ENCODE data around the gene TRMU.
"Not testable (repeated sequence)": the region's sequence is repeated elsewhere in the genome, so short reads cannot be mapped to it uniquely, and the experiment has no call there.

Gene TRMU

DNA sequence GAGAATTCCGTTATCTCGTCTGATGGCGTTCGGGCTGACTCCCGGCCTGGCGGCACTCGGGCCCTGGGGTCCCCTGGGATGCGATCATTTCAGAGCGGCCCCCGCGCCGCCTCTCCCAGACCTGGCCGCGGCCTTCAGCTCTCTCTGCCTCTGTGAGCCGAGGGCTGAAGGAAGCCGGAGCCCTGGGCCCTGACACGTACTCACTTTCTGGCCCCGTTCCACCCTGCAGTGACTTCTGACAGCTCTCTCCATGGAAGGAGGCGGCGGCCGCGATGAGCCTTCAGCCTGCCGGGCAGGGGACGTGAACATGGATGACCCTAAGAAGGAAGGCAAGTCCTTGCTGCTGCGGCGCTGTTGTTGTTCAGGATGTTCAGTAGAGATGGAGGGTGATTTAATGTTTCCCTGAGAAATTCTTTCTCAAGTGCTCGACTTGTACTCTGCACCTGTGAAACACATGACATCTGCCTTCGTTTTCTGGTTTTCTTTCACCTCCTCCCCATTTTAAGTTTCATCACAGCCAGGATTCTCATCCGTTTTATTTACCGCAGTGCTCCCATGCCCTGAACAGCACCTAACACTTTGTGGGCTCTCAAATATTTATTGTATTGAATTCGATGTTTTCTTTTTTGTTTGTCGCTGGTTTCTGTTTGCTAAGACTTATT, 38.2 kb upstream of the TRMU start:
- peak overlapping the region; percentile 85 for H3K4me3 ChIP-seq (ENCODE audit: low read depth, low read length)
- DNase-seq (ENCODE audit: low read depth): no peak

- no peak overlapping the region for H3K4me3 ChIP-seq (ENCODE audit: low read depth, low read length)
- DNase-seq (ENCODE audit: low read depth): no peak
Measured at GRCh38 chr22:46299101-46299500, 36.4 kb upstream of the TRMU start.

DNA sequence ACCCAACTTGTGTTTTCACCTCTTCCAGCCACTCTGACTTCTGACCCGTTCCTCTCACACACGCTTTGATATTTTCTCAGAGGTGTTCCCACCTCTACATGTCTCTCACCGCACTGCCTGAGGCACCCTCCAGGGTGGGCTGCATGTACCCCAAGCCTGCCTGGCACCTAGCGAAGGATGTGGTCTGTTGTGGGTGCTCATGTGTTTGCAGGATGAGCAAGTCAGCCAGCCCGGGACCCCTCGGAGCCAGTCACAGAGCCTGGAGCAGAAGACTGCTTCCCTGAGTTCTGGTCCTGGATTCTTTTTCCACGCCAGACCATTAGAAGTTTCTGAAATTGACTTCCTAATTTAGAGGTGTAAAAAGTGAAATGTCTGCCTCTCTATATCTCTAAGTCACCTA, 35.0 kb upstream of the TRMU start:
- no peak for DNase-seq (ENCODE audit: low read depth)

GRCh38 chr22:46303347-46303965, 32.1 kb upstream of the TRMU start:
- DNase-seq (ENCODE audit: low read depth): no peak

More for the DNA sequence above, 35.0 kb upstream of the TRMU start:
- H3K4me3 ChIP-seq (ENCODE audit: low read depth, low read length): no peak overlapping the region

DNA sequence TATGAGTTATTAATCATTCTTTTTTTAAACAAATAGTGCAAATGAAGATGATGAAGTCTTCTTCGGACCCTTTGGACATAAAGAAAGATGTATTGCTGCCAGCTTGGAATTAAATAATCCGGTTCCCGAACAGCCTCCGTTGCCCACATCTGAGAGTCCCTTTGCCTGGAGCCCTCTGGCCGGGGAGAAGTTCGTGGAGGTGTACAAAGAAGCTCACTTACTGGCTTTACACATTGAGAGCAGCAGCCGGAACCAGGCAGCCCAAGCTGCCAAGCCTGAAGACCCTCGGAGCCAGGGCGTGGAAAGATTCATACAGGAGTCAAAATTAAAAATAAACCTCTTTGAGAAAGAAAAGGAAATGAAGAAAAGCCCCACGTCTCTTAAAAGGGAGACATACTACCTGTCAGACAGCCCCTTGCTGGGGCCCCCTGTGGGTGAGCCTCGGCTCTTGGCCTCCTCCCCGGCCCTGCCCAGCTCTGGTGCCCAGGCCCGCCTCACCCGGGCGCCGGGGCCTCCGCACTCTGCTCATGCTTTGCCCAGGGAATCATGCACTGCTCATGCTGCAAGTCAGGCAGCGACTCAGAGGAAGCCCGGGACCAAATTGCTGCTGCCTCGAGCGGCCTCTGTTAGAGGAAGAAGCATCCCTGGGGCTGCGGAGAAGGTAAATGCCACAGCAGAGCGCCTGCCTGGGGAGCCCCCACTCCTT, 27.1 kb upstream of the TRMU start:
- no peak overlapping the region for H3K4me3 ChIP-seq (ENCODE audit: low read depth, low read length)
- DNase-seq (ENCODE audit: low read depth): no peak

More at GRCh38 chr22:46303347-46303965, 32.1 kb upstream of the TRMU start:
- H3K4me3 ChIP-seq (ENCODE audit: low read depth, low read length): no peak overlapping the region

DNA sequence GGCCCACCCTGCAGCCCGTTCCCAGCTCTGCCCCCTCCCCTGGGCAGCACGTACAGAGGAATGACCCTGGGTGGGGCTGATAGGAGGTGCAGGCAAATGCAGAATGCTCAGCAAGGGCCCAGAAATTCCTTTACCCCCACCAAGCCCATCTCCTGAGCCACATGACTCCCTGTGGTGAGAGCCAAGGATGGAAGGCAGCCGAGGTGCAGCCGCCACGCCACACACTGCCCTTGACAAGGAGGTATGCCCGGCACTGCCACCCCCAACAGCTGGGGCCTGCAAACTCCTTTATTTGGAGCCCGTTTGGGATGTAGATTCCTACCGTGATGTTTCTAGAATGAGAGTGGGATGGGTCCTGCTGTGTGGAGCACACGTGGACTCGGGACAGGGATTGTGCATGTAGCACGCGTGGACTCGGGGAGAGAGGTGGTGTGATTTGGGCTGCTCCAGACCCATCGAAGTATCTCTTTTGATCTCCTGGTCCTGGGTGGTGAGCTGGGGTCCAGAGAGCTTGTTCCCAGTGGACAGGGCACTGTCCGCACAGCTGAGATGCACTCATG, 25.9 kb upstream of the TRMU start:
- no peak for DNase-seq (ENCODE audit: low read depth)
- no peak overlapping the region for H3K4me3 ChIP-seq (ENCODE audit: low read depth, low read length)

DNA sequence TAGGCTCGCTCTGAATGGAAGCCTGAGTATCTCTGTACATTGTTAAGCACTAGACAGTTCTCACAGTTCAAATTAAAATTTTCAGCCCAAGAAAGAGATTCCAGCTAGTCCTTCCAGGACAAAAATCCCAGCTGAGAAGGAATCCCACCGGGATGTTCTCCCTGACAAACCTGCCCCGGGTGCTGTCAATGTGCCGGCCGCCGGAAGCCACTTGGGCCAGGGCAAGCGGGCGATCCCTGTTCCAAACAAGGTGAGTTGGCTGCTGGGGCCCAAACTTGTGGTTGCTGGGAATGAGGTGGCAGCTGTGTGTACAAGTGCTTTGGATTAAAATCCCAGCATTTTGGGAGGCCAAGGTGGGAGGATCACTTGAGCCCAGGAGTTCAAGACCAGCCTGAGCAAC, 23.5 kb upstream of the TRMU start:
- no peak overlapping the region for H3K4me3 ChIP-seq (ENCODE audit: low read depth, low read length)
- no peak for DNase-seq (ENCODE audit: low read depth)

DNA sequence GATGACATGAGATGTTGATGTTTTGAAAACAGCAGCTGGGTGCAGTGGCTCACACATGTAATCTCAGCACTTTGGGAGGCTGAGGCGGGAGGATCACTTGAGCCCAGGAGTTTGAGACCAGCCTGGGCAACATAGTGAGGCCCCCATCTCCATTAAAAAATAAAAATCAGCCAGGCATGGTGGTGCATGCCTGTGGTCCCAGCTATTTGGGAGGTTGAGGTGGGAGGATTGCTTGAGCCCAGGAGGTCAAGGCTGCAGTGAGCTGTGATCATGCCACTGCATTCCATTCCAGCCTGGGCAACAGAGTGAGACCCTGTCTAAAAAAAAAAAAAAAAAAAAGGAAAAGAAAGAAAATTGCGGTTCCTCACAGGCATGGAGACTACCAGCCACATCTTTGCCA, 22.7 kb upstream of the TRMU start:
- DNase-seq (ENCODE audit: low read depth); H3K4me3 ChIP-seq (ENCODE audit: low read depth, low read length): not testable (repeated sequence)

GRCh38 chr22:46315976-46316375, 19.5 kb upstream of the TRMU start:
- DNase-seq (ENCODE audit: low read depth): no peak
- no peak overlapping the region for H3K4me3 ChIP-seq (ENCODE audit: low read depth, low read length)

- no peak overlapping the region for H3K4me3 ChIP-seq (ENCODE audit: low read depth, low read length)
- DNase-seq (ENCODE audit: low read depth): no peak
Measured at GRCh38 chr22:46317646-46318045, 17.9 kb upstream of the TRMU start.

- no peak overlapping the region for H3K4me3 ChIP-seq (ENCODE audit: low read depth, low read length)
- no peak for DNase-seq (ENCODE audit: low read depth)
Measured at GRCh38 chr22:46318576-46318975, 16.9 kb upstream of the TRMU start.

DNA sequence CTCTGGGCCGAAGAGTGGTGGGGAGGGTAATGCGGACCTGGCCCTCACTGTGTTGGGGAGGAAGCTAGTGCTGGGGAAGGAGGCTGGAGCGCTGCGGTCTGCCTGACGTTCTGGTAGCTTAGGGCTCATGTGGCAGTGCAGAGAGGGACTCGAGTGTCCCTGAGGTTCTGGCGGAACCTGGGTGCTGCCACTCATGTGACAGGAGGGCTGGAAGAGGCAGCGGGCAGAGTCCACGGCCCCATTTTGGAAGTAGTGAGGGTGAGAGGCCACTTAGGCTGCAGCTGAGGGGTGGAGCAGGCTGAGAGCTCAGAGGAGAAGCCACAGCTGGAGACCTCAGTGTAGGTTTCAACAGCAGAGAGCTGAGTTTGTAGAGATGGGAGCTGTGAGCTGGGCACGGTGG, 16.2 kb upstream of the TRMU start:
- no peak for DNase-seq (ENCODE audit: low read depth)
- no peak overlapping the region for H3K4me3 ChIP-seq (ENCODE audit: low read depth, low read length)

DNA sequence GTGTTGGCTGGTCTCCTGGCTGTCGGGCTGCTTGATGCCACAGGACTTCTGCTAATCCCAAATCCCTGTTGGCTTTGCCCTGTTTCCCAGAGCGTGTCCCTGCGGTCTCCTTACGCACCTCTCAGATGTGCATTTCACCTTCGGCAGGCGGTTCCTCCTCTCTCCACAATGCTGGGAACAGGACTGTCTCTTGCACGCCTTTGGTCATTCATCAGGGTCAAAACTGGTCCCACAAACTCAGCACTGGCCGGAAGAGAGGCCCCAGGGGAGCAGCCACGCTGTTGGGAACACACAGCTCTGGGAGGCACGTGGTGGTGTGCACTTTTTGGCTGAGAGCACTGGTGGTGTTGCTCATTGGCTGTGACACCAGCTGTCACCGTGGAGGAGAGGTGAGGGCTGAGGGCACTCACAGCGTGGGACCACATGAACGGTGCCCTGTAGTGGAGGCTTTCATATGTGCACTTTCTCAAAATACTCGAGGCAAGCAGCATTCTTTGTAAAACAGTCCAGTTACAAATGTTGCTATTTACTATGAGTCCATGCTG, 15.3 kb upstream of the TRMU start:
- no peak overlapping the region for H3K4me3 ChIP-seq (ENCODE audit: low read depth, low read length)
- no peak for DNase-seq (ENCODE audit: low read depth)

- no peak overlapping the region for H3K4me3 ChIP-seq (ENCODE audit: low read depth, low read length)
- no peak for DNase-seq (ENCODE audit: low read depth)
Measured at GRCh38 chr22:46320716-46321386, 14.7 kb upstream of the TRMU start.

DNA sequence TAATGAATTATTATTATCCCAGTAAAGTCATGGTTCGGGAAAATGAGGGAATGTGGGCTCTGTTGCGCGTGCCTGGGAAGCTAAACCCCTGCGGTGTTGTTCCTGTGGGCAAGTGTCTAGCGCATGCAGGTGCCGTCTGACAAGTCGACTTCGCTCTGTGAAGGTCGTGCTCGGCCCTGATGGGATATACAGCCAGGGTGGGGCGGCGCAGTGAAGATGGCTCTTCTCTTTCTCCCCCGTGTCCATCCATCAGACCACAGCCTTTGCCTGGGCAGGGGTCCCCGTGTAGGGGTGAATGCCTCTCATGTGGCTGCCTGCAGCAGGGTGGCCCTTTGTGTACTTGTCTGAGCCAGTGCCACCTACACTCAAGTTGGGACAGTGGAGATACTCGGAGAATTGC, 12.8 kb upstream of the TRMU start:
- DNase-seq (ENCODE audit: low read depth): no peak
- no peak overlapping the region for H3K4me3 ChIP-seq (ENCODE audit: low read depth, low read length)

DNA sequence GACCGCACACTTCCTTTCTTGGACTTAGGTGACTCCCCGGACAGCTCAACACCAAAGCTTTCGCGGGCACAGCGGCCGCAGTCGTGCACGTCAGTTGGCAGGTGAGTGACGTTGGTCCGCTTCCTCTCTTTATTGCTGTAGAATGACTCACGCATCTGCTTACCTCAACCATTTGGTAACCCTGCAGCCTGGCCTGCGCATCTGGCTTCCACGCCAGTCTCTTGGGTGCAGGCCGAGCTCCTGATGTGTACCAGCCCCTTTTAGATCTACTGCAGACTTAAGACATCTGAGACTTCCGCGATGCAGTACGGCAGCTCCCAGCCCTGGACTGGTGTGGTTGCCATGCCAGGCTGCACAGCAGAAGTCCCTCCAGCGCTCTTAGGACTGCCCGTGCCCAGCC, 12.4 kb upstream of the TRMU start:
- no peak for DNase-seq (ENCODE audit: low read depth)
- no peak overlapping the region for H3K4me3 ChIP-seq (ENCODE audit: low read depth, low read length)

DNA sequence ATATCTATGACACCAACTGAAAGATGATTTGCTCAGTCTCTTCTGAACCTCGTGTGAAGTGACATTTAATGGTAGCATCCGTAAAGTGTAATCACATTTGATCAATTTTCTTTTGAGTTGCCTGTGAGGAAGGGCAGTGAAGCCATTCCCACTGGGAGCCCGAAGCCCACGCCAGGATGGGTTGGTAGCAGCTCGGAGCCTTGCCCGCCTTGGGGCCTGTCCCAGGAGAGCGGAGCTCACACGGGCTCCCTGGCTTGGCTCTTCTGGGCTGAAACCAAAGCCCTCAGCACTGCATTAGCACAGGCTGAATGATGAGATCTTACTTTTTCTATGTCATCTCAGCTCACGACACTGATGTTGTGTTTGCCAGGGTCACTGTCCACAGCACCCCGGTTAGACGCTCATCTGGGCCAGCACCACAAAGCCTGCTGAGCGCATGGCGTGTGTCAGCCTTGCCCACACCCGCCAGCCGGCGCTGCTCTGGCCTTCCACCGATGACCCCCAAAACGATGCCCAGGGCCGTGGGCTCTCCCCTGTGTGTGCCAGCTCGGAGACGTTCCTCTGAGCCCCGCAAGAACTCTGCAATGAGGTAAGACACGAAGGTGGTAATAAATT, 9.3 kb upstream of the TRMU start:
- no peak overlapping the region for H3K4me3 ChIP-seq (ENCODE audit: low read depth, low read length)
- DNase-seq (ENCODE audit: low read depth): no peak

DNA sequence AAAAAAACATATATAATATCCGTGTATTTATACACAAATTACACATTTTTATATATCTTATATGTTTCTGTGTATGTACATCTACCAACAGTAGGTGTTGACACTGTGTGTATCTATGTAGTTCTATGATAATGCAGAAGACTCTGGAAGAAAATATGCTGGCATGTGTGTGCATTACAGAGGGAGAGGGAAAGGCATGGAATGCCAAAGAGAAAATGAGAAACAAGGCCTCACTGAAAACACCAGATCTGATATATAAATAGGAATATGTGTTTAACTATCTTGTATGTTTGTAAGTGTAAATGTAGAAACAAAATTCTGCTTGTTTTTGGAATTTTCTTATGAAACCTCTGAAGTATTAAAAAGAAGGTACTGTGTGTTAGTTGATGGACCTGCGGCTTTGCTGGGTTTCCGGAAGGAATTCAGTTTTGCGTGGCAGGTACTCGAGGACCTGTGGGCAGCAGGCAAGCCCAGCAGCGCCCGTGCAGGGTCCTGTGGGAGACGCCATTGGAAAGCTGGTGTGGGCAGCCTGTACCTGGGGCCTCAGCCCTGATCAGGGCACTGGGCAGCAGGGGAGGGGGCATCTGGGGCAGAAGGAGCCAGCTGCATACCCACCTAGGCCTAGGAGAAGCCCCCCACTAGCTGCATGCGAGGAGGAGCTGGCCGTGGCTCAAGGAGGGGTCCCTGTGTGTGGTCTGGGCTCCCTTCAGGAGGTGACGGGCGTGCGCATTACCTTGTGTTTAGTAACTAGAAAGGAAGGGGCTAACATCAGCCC, 7.6 kb upstream of the TRMU start:
- DNase-seq (ENCODE audit: low read depth): no peak
- no peak overlapping the region for H3K4me3 ChIP-seq (ENCODE audit: low read depth, low read length)

GRCh38 chr22:46328797-46329196, 6.7 kb upstream of the TRMU start:
- DNase-seq (ENCODE audit: low read depth): no peak

More at GRCh38 chr22:46328797-46329196, 6.7 kb upstream of the TRMU start:
- H3K4me3 ChIP-seq (ENCODE audit: low read depth, low read length): no peak overlapping the region
